Measurements from ENCODE around the gene FSTL4.

The FSTL4 gene

GRCh38 chr5:133610489-133611356, 1.6 kb downstream of the FSTL4 start:
- peak in 1 of 2 experiments; percentile 32 for DNase-seq (ENCODE audit: low read depth in 2 of 2)

- DNase-seq (ENCODE audit: low read depth in 2 of 2), result no peak
Observed at GRCh38 chr5:133607451-133607850, 4.9 kb downstream of the FSTL4 start.

- DNase-seq (ENCODE audit: low read depth in 2 of 2), result no peak
Observed at GRCh38 chr5:133606835-133607234, 5.5 kb downstream of the FSTL4 start.

GRCh38 chr5:133605323-133605722, 7.0 kb downstream of the FSTL4 start:
- no peak for DNase-seq (ENCODE audit: low read depth in 2 of 2)

- no peak for DNase-seq (ENCODE audit: low read depth in 2 of 2)
Observed at GRCh38 chr5:133603711-133604110, 8.6 kb downstream of the FSTL4 start.

GRCh38 chr5:133602835-133603380, 9.4 kb downstream of the FSTL4 start:
- DNase-seq (ENCODE audit: low read depth in 2 of 2), result no peak

- no peak for DNase-seq (ENCODE audit: low read depth in 2 of 2)
Observed at GRCh38 chr5:133599600-133599999, 12.7 kb downstream of the FSTL4 start.

GRCh38 chr5:133599044-133599443, 13.3 kb downstream of the FSTL4 start:
- DNase-seq (ENCODE audit: low read depth in 2 of 2), result no peak

- DNase-seq (ENCODE audit: low read depth in 2 of 2), result no peak
Observed at GRCh38 chr5:133596049-133596448, 16.3 kb downstream of the FSTL4 start.

GRCh38 chr5:133595465-133595864, 16.9 kb downstream of the FSTL4 start:
- DNase-seq (ENCODE audit: low read depth in 2 of 2), result no peak

- no peak for DNase-seq (ENCODE audit: low read depth in 2 of 2)
Observed at GRCh38 chr5:133589286-133589685, 23.1 kb downstream of the FSTL4 start.

- no peak for DNase-seq (ENCODE audit: low read depth in 2 of 2)
Observed at GRCh38 chr5:133582971-133583370, 29.4 kb downstream of the FSTL4 start.

- no peak for DNase-seq (ENCODE audit: low read depth in 2 of 2)
Observed at GRCh38 chr5:133581918-133582317, 30.4 kb downstream of the FSTL4 start.

- no peak for DNase-seq (ENCODE audit: low read depth in 2 of 2)
Observed at GRCh38 chr5:133581348-133581747, 31.0 kb downstream of the FSTL4 start.

- DNase-seq (ENCODE audit: low read depth in 2 of 2), result no peak
Observed at GRCh38 chr5:133580618-133581017, 31.7 kb downstream of the FSTL4 start.

GRCh38 chr5:133579766-133580165, 32.6 kb downstream of the FSTL4 start:
- DNase-seq (ENCODE audit: low read depth in 2 of 2), result no peak

- DNase-seq (ENCODE audit: low read depth in 2 of 2), result no peak
Observed at GRCh38 chr5:133569347-133569746, 43.0 kb downstream of the FSTL4 start.

GRCh38 chr5:133565993-133566392, 46.3 kb downstream of the FSTL4 start:
- no peak for DNase-seq (ENCODE audit: low read depth in 2 of 2)

GRCh38 chr5:133564921-133565565, 47.3 kb downstream of the FSTL4 start:
- DNase-seq (ENCODE audit: low read depth in 2 of 2), result no peak

- no peak for DNase-seq (ENCODE audit: low read depth in 2 of 2)
Observed at GRCh38 chr5:133562554-133562953, 49.8 kb downstream of the FSTL4 start.

GRCh38 chr5:133559960-133560359, 52.4 kb downstream of the FSTL4 start:
- no peak for DNase-seq (ENCODE audit: low read depth in 2 of 2)

GRCh38 chr5:133556551-133556950, 55.8 kb downstream of the FSTL4 start:
- DNase-seq (ENCODE audit: low read depth in 2 of 2), result no peak

- no peak for DNase-seq (ENCODE audit: low read depth in 2 of 2)
Observed at GRCh38 chr5:133554279-133554678, 58.1 kb downstream of the FSTL4 start.
